HG02798 (cell line): ENCODE results near the gene SVIL.
"Not testable (repeated sequence)": the region's sequence is repeated elsewhere in the genome, so short reads cannot be mapped to it uniquely, and the experiment has no call there.

Experiments used
- ATAC-seq: cut with Tn5 transposase; IDR thresholded peaks from one replicate; pipeline ENCODE4 v1.9.1; 2021; ENCODE audit warnings: mild to moderate bottlenecking; ENCODE audit not compliant: unreplicated experiment, poor library complexity

The SVIL gene

GRCh38 chr10:29470843-29471543 is 163.8 kb downstream of the SVIL start:
- no peak for ATAC-seq

GRCh38 chr10:29470355-29470705 is 164.4 kb downstream of the SVIL start:
- ATAC-seq: no peak

- ATAC-seq: no peak
Measured at GRCh38 chr10:29469481-29470354, 165.1 kb downstream of the SVIL start.

GRCh38 chr10:29465384-29465783 is 169.4 kb downstream of the SVIL start:
- ATAC-seq: no peak

- not testable (repeated sequence) for ATAC-seq
Measured at GRCh38 chr10:29464671-29465171, 170.1 kb downstream of the SVIL start.

GRCh38 chr10:29461042-29461441 is 173.7 kb downstream of the SVIL start:
- ATAC-seq: no peak

GRCh38 chr10:29458190-29458589 is 176.6 kb downstream of the SVIL start:
- ATAC-seq: not testable (repeated sequence)

- ATAC-seq: no peak
Measured at GRCh38 chr10:29455095-29455494, 179.7 kb downstream of the SVIL start.

- no peak for ATAC-seq
Measured at GRCh38 chr10:29454250-29454649, 180.5 kb downstream of the SVIL start.

- no peak for ATAC-seq
Measured at GRCh38 chr10:29452546-29452945, 182.2 kb downstream of the SVIL start.

- no peak for ATAC-seq
Measured at GRCh38 chr10:29451946-29452345, 182.8 kb downstream of the SVIL start.

- no peak for ATAC-seq
Measured at GRCh38 chr10:29450405-29450804, 184.4 kb downstream of the SVIL start.

GRCh38 chr10:29448756-29449592 is 185.8 kb downstream of the SVIL start:
- peak; percentile 90 for ATAC-seq

- ATAC-seq: no peak
Measured at GRCh38 chr10:29448125-29448524, 186.6 kb downstream of the SVIL start.

GRCh38 chr10:29446327-29446726 is 188.4 kb downstream of the SVIL start:
- ATAC-seq: no peak

- no peak for ATAC-seq
Measured at GRCh38 chr10:29443745-29444523, 190.8 kb downstream of the SVIL start.

- ATAC-seq: no peak
Measured at GRCh38 chr10:29440981-29441380, 193.8 kb downstream of the SVIL start.

- not testable (repeated sequence) for ATAC-seq
Measured at GRCh38 chr10:29439005-29439404, 195.8 kb downstream of the SVIL start.

GRCh38 chr10:29438271-29438670 is 196.5 kb downstream of the SVIL start:
- ATAC-seq: no peak

GRCh38 chr10:29437871-29438270 is 196.9 kb downstream of the SVIL start:
- no peak for ATAC-seq
